Stimulated activated CD8-positive, alpha-beta memory T cell treated with anti-CD3 and anti-CD28 coated beads, Interleukin-15, amount 100 ng/mL, for 4 hours (primary cell): ENCODE results near the gene CTSH.
"Not testable (repeated sequence)": the region's sequence is repeated elsewhere in the genome, so short reads cannot be mapped to it uniquely, and the experiment has no call there.

Source experiments
- DNase-seq, 2 donors: peaks; one replicate each; pipeline ENCODE4 v3.0.0-alpha.2; 2020; ENCODE audit warnings: low read depth in 2 of 2

CTSH gene

DNA sequence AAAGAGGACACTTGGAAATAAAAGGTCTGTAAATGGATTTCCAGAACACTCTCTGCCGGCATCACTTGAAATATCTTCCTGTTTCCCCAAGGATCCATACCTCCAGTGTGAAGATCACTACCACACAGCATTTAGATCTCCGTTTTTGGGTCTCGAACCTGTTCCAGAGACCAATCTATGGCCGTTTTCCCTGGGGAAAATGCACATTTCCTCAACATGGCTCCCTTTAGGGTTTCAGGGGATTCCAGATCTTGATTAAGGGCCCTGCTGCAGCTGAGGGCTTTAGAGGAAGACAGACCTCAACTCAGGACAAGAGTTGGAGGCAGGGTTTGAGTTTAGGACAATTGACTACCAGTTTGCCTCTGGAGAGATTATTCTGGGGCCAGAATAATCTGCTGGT is 2.1 kb downstream of the CTSH start:
- no peak for DNase-seq

DNA sequence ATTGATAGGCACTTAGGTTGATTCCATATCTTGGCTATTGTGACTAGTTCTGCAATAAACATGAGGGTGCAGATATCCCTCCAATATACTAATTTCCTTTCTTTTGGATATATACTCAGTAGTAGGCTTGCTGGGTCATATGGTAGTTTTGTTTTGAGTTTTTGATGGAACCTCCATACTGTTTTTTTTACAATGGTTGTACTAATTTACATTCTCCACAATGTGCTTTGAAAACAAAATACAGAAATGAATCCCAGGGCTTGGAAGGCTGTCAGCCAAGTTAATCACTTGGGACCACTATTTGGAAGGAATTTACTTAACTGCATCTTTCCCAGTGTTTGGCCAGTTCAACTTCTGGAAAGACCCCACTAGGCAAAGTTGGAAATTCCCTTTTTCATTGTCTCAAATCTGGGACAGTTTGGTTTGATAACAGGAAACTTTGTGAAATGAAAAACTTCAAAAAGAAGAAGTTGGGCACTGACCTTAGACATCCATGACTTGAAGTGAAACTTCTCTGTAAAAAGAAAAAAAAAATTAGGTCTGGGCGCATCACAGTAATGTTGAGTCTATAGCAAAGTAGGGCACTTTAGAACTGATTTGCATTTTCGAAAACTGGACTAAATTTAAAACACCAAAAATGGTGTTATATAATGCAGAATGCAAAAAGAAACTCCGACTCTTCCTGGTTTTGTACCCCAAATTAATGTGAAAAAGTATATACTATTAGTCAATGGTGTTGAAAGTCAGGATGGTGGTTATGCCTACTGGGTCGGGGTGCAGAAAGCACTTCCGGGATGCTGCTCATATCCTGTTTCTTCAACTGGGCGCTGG is 6.0 kb downstream of the CTSH start:
- no peak for DNase-seq

DNA sequence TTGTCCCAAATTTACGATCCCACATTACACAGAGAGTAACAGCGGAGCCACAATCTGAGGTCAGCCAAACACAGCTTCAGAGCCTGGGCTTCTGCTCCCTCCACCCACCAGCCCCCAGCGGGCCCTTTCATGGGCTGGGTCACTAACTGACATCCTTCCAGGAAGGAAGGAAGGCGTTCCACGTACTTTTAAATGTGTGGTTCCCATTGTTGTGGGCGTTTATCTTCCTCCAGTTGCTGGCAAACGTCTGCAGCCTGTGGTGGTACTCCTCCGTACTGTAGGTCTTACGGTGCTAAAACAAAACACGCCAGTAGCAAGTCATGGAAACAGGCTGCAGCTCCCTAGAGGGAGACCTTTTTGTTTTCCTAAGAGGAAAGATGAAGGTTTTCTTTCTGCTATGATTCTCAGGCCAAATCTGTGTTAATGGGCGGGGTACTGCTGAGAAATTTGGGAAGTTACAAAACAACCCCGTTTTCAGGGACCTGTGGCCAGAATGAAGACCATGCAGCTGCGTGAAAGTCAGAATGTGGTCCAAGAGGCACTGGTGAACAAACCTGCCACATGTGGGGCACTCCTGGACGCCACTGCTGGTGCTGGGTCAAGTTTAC is 7.6 kb downstream of the CTSH start:
- no peak for DNase-seq

DNA sequence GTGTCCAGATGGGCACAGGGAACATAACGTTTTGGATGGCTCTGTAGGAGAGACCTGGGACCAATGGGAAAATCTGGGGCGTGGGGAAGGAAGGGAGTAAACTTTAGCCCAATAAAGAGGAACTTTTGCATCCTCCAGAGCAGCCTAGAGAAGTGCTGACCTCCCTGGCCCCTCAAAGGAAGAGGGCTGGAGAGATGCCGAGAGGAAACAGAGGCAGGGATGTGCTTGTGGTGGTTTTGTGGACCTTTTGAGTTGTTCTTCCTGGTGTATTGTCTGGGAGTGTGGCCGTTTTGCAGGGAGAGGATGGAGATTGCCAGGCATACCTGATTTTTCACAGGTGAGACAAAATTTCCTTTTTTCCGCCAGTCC is 10.2 kb downstream of the CTSH start:
- DNase-seq, result no peak

DNA sequence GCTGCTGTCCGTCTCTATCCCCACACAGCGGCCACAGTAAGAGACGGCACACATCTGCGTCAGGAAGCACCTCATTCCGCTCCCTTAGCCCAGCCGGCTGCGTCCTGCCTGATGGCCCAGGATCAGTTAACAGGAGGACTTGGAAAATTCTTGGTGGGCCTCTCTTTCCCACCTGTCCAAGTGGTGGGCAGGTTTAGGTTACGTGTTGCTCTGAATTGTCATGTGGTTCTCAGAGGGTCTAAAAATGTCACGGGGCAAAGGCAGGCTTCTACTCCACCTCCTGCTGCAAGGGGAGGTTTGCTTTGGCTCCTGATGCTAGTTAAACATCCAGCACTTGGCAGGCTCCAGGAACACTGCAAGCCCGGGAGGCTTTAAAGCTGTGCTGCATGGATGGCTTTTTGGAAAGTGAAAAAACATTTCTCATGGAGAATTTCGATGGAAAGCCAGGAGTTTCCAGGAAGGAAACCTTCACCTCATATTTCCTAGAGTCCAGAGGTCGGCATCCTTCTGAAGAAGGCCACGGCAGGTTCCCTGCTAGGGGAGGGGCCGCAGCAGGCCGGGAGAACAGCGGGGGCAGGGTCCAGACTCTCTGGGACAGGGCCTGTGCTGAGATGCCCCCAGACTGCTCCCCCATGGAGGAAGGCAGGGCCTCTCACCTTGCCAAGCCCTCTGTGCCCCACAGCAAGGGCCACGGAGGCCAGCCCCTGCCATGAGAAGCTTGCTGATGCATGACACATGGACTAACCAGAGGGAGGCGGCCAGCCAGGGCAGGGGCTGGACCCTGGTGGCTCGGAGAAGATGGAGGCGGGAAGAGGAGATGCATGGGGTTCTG is 10.8 kb downstream of the CTSH start:
- no peak for DNase-seq

DNA sequence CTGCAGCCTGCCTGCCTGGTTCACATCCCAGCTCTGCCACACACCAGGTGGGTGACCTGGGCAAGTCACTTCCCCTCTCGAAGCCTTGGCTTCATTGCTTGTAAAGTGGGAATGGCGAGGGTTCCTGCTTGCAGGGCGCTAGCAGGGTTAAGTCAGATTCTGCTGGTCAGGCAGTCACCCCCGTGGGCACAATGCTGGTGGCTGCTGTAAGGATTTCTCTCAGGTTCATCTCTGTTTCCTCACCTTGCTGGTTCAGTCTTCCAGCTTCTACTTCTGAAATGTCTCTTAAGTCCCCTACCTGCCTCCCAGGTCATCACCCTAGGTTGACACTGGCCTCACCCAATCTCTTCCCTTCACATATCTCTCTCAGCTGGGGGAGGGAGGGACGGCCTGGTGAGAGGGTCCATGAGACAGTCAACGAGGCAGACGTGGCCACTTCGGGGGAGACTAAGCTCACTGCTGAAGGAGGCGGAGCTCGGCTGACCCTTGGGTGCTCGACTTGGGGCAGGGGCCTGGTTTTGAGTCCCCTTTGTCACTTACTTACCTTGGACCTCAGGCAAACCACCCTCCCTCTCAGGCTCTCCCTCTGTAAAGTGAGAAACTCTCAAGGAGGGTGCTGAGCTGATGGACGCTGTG is 11.5 kb downstream of the CTSH start:
- DNase-seq, result no peak

DNA sequence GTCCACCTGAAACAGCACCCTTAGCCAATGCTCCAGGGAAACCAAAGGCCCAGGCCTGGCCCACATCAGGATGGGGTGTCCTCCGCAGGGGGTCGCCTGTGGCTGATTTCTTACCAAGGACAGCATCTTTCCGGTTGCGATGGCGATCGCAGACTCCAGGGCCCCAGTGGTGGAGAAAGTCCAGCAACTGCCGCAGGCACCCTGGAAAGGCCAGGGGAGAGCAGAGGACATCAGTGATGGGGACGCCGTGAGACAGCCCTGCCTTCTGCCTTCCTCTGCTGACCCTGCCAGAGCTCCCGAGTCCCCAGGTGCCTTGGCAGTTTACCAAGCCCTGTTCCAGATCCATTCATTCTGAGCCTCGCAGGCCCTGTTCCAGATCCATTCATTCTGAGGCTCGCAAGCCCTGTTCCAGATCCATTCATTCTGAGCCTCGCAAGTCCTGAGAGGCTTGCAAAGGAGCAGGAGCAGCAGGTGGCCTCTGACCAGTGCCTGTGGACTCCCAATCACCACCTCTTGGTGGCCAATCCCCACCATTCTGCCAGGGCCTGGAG is 12.5 kb downstream of the CTSH start:
- DNase-seq, result no peak

DNA sequence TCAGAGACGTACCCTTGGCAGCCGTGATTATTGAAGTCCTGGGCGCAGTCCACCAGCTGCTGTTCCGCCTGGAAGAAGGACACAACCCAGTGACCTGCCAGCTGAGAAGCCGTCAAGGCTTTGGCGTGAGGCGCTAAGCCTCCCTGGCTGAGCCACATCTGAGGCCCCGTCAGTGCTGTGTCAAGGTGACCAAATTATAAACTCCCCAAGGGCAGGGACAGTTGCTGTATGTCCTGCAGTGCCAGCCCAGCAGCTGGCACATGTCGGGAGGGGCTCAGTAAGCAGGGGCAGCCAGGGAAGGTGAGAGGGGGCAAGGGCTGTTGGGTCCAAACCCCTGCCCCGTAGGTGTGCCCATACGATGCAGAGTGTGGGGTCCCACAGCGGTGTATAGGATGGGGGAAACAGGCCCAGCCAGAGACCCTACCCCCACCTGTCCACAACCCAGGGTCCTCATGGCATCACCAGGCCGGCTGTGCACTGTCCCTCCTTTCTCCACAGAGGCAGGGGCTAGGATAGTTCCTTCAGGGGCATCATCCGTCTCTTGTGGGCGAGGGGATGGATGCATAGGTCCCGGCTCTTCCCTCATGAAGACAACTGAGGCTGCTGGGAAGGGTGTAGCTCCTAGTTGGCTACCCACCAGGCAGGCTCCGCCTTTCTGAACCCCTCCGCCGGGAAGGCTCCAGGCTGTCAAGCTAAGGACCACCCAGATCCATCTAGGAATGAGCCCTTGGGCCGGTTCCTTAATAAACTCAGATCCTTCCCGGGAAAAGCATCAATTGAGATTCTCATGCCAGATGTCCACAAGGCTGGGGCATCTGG is 13.2 kb downstream of the CTSH start:
- DNase-seq, result no peak

DNA sequence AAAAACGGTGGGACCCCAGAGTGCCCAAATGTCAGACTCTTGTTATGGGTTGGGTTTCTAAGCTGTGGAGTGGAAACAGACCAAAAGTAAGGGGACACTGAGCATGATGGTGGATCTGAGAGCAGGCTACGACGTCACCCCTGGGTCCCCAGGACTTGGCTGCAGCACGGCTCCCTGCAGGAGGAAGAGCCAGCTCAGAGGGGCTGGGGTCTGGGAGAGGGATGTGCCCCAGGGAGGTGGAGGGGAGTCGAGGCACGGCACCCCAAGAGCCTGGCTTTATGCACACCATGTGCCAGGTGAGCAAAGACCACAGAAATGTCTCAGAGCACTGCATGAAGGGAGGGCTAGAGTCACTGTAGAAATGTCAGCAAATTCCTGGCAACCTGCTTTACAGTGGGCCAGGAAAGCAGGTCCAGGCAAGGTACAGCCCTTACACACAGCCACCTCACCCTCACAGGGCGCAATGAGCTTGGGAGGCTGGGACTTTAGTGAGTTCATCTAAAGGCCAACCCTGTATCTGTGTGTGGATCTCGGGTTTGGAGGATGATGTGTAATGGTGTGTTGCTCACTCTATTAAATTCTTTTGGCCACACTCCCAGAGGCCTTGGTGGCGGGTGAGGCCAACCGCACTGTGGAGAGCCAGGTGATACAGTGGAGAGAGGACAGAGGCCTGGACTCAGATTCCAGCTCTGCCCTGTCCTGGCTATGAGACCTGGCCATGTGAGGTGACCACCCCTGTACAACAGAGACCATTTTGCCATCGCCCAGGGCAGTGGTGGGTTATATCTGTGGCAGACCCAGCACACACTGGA is 14.1 kb downstream of the CTSH start:
- DNase-seq, result no peak

DNA sequence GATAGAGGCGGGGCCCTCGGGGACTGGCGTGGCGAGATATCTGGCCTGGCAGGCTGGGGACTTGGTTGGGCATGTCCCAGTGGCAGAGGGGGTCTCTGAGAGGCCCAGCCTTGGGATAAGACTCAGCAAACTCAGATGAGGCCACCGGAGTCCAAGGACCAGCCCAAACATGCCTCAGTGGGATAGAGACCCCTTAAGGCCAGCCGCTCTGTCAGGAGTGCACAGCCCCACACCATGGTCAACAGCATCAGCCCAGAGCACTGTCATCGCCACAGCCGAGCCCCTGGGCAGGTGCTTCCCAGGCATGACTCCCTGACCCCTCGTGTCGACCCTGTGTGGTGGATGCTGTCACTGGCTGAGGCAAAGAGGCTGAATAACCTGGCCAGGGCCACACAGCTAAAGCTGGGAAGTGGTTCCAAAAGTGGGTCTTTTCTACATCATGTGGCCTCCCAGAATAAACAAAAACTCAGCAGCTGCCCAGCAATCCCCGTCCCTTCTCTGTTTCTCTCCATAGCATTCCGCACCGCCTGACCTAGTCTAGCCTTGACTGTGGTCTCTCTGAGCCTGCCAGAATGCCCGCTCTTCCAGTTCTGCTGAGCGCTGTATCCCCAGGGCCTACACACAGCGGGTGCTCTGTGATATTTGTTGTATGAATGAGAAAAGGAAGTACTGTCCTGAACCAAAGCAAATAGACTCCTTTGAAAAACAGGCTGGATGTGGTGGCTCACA is 15.1 kb downstream of the CTSH start:
- no peak for DNase-seq

DNA sequence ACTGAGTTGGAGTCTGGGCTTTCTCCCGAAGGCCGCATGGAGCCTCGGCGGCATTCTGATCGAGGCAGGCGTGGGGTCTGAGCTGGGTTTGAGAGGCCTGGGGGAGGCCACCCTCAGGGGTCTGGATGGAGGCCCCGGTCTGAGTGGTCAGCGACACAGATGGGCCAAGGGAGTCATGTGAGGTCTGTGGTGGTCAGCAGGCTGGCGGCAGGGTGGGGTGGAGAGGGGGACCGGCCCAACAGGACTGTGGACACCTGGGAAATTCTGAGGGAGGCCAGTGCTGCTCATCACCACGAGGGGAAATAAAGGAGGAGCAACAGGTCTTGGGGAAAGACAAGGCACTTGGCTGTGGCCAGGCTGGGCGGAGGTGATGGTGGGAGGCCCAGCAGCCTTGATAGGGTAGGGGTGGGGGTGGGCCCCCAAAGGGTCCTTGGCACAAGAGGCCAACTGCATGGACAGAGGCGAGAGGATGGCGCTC is 16.2 kb downstream of the CTSH start:
- no peak for DNase-seq

DNA sequence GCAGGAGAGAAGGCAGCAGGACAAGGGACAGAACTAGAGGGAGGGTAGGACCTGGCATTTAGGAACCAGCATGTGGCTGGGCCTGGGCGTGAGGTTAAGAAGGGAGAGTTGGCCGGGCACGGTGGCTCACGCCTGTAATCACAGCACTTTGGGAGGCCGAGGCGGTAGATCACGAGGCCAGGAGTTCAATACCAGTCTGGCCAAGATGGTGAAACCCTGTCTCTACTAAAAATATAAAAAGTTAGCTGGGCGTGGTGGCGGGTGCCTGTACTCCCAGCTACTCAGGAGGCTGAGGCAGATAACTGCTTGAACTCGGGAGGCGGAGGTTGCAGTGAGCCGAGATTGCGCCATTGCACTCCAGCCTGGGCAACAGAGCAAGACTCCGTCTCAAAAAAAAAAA is 16.7 kb downstream of the CTSH start:
- not testable (repeated sequence) for DNase-seq

DNA sequence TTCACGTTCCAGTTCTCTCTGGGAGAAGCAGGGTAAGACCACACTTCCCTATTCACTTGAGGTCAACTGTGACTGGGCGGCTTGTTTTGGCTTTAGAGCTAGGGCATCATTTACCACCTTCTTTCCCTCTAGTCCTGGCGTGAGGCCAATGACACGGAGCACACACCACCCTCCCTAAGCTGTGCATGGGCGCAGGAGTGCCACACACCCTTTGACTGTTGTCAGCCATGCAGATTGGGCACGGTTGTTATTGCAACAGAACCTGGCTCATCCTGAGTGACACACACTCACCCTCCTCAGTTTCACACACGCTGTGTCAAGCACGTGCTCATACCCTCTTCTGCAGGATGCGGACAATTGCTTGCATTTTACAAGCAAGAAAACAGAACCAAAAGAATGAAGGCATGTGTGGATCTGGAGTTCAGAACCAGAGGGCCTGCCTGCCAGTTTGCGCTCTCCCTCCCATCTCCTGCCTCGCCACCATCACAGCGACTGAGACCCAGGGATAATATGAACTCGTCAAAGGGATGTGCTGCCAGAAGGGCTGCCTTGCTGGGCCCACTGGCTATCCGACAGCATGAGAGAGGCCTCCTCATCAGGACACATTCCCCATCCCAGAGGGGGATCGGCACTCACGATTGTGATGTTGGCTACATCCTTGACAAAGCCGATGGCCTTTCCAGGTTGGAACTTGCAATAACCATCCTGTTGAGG is 17.6 kb downstream of the CTSH start:
- no peak for DNase-seq

DNA sequence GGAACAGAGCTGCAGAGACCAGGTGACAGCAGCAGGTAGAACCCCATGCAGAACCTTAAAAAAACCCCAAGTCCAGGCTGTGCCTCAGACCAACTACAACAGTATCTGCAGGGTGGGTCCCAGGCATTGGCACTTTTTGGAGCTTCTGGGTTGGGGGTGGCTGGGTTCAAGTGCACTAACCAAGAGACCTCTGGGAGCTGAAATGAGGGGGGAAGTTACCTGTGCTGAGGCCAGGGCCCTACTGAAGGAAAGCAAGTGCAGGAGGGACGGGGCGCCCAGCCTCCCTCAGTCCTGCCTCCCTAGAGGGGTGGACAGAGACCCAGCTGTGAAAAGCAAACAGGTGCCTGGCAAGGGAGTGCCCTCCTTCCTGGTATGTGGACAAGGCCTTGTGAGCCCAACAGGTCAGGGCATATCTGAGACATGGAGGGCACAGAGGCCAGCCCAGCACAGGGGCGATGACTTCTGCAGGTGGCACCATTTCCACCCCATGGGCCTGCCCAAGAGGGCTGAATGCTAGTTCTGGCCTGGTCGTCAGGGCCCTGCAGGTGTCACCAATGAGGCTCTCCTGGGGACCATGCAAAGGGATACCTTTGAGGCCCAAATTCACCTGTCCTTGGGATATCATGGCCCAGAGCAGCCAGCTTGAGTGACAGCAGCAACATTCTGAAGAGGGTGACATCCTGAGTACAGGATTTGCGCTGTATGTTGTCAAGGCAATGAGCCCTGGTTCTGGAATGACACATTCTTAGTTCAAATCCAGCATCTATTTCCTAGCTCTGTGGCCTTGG is 18.7 kb downstream of the CTSH start:
- no peak for DNase-seq

DNA sequence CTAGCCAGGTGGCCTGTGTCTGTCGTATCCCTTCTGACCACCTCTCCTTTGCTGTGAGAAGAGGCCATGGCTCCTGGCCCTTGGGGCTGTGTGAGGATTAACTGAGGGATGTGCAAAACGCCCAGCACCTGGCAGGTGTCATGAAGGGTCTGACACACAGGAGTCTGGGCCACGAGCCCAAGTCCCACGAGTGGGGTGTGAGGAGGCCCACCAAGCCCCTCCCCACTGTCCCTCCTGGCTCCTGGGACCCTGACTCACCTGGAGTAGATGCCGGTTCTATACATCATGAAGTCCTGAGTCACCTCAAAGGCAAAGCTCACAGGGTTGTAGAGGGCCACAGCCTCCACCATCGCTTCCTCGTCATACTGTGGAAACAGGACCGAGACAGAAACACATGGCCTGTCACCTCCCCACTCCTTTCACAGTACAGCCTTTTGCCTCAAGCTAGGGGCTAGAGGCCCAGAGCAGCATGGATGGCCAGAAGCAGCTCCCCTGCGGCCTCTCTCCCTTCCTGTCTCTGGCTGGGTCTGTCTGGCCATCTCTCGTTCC is 19.7 kb downstream of the CTSH start:
- DNase-seq, result no peak

DNA sequence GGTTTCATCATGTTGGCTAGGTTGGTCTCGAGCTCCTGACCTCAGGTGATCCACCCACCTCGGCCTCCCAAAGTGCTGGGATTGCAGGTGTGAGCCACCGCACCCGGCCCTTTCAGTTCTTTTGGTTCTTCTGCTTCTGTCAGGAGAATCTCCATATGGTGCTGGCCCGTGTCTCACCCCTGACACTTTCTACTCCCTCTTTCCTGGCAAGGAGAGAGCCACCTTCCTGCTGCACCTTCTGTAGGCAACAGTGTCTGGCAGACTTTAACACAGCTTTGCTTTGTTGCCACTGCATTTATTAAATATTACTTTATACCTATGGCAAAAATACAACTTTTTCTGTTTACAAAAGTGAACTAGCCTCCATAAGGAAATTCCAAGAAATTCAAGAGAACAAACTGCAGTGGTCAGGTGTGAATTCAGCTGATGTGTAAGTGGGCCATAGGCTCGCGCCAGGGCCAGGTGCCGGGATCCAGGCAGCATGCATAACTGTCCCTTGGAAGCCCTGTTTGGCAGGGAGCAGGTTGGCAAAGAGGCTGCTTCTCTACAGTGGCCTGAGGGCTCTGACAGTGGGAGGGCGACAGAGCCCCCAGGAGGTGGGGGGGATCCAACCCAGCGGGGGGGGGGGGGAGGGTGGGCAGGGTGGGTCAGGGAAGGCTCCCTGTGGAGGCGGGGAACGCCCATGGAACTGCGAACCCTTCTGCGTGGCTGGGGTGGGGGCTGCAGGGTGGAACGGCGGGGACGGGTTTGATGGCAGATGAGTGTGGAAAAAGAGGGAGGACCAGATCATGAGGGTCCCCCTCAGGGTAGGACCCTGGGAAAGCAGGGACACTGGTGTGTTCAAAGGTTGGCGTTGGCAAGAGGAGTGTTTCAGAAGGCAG is 21.1 kb downstream of the CTSH start:
- DNase-seq, result no peak

DNA sequence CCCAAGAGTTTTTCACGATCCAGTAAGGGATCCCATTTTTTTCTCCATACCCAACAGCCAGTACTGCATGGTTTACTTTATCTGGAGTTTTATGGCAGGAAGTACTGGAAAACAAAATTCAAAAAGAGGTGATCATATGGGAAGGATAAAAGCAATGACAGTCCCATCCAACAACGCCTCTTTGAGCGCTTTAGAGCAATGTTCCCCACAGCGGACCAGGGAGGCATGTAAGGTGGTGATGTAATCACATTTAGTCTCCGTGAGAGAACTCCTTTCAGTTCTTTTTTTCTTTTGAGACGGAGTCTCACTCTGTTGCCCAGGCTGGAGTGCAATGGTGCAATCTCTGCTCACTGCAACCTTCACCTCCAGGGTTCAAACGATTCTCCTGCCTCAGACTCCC is 21.8 kb downstream of the CTSH start:
- DNase-seq, result no peak
